Naive thymus-derived CD4-positive, alpha-beta T cell (primary cell): Measurements from ENCODE around the gene WDR48. TPM values are rescaled to one million over a fixed set of nuclear protein-coding genes. Genes with fewer than 3 reads are reported as not detected.

ENCODE experiments used
- ATAC-seq: fragments of 150-1000 bp; cut with Tn5 transposase; 2 replicates; pipeline ENCODE4 v1.10.0; 2021; ENCODE audit warnings: mild to moderate bottlenecking, moderate library complexity
- CTCF ChIA-PET: fragments of 350-600 bp; sonication (Branson Sonifier 250); formaldehyde crosslinking; loops from one replicate; lab custom pipeline; 2021; ENCODE audit warnings: antibody characterized with exemption; lab: Charles Lee
- POLR2A ChIA-PET: fragments of 350-600 bp; sonication (Branson Sonifier 250); formaldehyde crosslinking; loops from one replicate; lab custom pipeline; 2021; ENCODE audit warnings: antibody characterized with exemption, inconsistent platforms; lab: Charles Lee
- DNase-seq, 9 donors: peaks; one replicate each; pipeline versions ENCODE4 v3.0.0 to v3.0.0-alpha.2; 2020 to 2022; ENCODE audit warnings: mixed read lengths in 1 of 9
- H3K27ac ChIP-seq: one replicate; pipeline ENCODE4 v1.7.0; 2013; ENCODE audit warnings: mild to moderate bottlenecking, low read depth, low read length, moderate library complexity
- H3K27me3 ChIP-seq, 2 donors: one replicate each; pipeline ENCODE4 v1.7.0; 2013; ENCODE audit warnings: low read length in 2 of 2, mild to moderate bottlenecking in 2 of 2, moderate library complexity in 2 of 2; ENCODE audit not compliant: control insufficient read depth in 2 of 2, insufficient read depth in 2 of 2
- H3K36me3 ChIP-seq, 3 experiments: 1 replicate in 2 of 3; 2 replicates in 1 of 3; pipeline ENCODE4 v1.7.0; 2013; ENCODE audit warnings: low read length in 3 of 3, mild to moderate bottlenecking in 3 of 3, moderate library complexity in 1 of 3; ENCODE audit not compliant: insufficient read depth in 3 of 3, control insufficient read depth in 2 of 3
- H3K4me1 ChIP-seq, 2 donors: one replicate each; pipeline ENCODE4 v1.7.0; 2013; ENCODE audit warnings: low read length in 2 of 2, mild to moderate bottlenecking in 2 of 2, moderate library complexity in 1 of 2; ENCODE audit not compliant: control insufficient read depth in 2 of 2, insufficient read depth in 2 of 2
- H3K4me3 ChIP-seq: 2 replicates; pipeline ENCODE4 v1.7.0; 2013; ENCODE audit warnings: mild to moderate bottlenecking, low read length
- H3K9me3 ChIP-seq, 3 experiments: 1 replicate in 2 of 3; 2 replicates in 1 of 3; pipeline ENCODE4 v1.7.0; 2013; ENCODE audit warnings: low read length in 3 of 3; ENCODE audit not compliant: control insufficient read depth in 2 of 3
- H3K27ac Mint-ChIP-seq, 9 donors: one replicate each; pipeline ENCODE4 v1.8.0; 2020 to 2022; ENCODE audit warnings: mixed read lengths in 9 of 9, mild to moderate bottlenecking in 8 of 9, moderate library complexity in 5 of 9, inconsistent platforms in 2 of 9
- H3K27me3 Mint-ChIP-seq, 5 donors: one replicate each; pipeline ENCODE4 v1.8.0; 2021 to 2022; ENCODE audit warnings: mixed read lengths in 5 of 5, mild to moderate bottlenecking in 1 of 5
- H3K36me3 Mint-ChIP-seq, 5 donors: one replicate each; pipeline ENCODE4 v1.8.0; 2020 to 2022; ENCODE audit warnings: mixed read lengths in 5 of 5, mild to moderate bottlenecking in 3 of 5, inconsistent platforms in 1 of 5
- H3K4me1 Mint-ChIP-seq, 7 donors: one replicate each; pipeline ENCODE4 v1.8.0; 2020 to 2022; ENCODE audit warnings: mixed read lengths in 7 of 7, mild to moderate bottlenecking in 3 of 7, inconsistent platforms in 1 of 7
- H3K4me3 Mint-ChIP-seq, 10 donors: one replicate each; pipeline ENCODE4 v1.8.0; 2020 to 2022; ENCODE audit warnings: mild to moderate bottlenecking in 10 of 10, mixed read lengths in 10 of 10, moderate library complexity in 6 of 10, inconsistent platforms in 2 of 10
- H3K9me3 Mint-ChIP-seq, 11 donors: one replicate each; pipeline ENCODE4 v1.8.0; 2020 to 2022; ENCODE audit warnings: mixed read lengths in 11 of 11, mild to moderate bottlenecking in 4 of 11, inconsistent platforms in 1 of 11, moderate library complexity in 1 of 11
- intact Hi-C, 2 donors: fragments of 100-400 bp; cut with micrococcal nuclease; formaldehyde crosslinking; loops; one replicate each; pipeline ENCODE4 v1.15.1; 2023
- polyA plus RNA-seq, 2 donors: library from polyadenylated mRNA; unstranded; fragments of 300-500 nt; fragmentation: Illumina TruSeq; gene quantifications; one replicate each; pipeline ENCODE4 v1.2.3, GENCODE V29; 2021
- total RNA-seq, 6 experiments: library from RNA in 5 of 6; stranded (reverse) in 5 of 6; gene quantifications; 1 replicate in 5 of 6; 2 replicates in 1 of 6; pipeline ENCODE4 v1.2.3 and lab custom pipeline; 2021 to 2026

WDR48 gene
- total and polyA plus RNA-seq, 7 experiments from 2014 or later: 37.5 to 97.7 (median 61.7) TPM

- Histone ChIP-seq H3K27ac (no peak overlapping the region), H3K4me1 (no peaks in the 10 kb centered on the region), H3K4me3 (no peak overlapping the region), H3K9me3 (no peaks in the 10 kb centered on the region), H3K27me3 (no peaks in the 10 kb centered on the region), H3K36me3 (peaks cover 6 to 86% (median 10%) of the 10 kb centered on the region in 3 experiments)
- no peaks in the 10 kb centered on the region for H3K27me3 Mint-ChIP-seq
- peaks cover 4 to 18% (median 11%) of the 10 kb centered on the region in 5 donors for H3K36me3 Mint-ChIP-seq
- no peak for DNase-seq
- H3K4me1 Mint-ChIP-seq: peaks cover 0 to 9% (median 6%) of the 10 kb centered on the region in 7 donors
- ChIA-PET CTCF (interaction anchor here (2.3 kb wide), 1 partner anchor 195 kb away, joined by 10 read pairs; no protein-coding TSS in a partner anchor), POLR2A (no interaction called here)
- no peak for ATAC-seq
- intact Hi-C loops: no loop called here
- H3K4me3 Mint-ChIP-seq: no peak overlapping the region
- no peaks in the 10 kb centered on the region for H3K9me3 Mint-ChIP-seq
- H3K27ac Mint-ChIP-seq: peak overlapping the region in 6 of 9 donors; percentile 24 to 75 (median 44)
These were observed 45.0 kb downstream of the WDR48 start for GRCh38 chr3:39096775-39097174.

GRCh38 chr3:39097716-39098472 is 46.1 kb downstream of the WDR48 start:
- H3K4me3 Mint-ChIP-seq: no peak overlapping the region
- H3K27ac Mint-ChIP-seq: peak overlapping the region in 5 of 9 donors; percentile 19 to 73 (median 60)
- DNase-seq (no peak), ATAC-seq (no peak)
- H3K36me3 Mint-ChIP-seq: peaks cover 4 to 14% (median 8%) of the 10 kb centered on the region in 5 donors
- H3K4me1 Mint-ChIP-seq: peaks cover 6 to 18% (median 13%) of the 10 kb centered on the region in 7 donors
- CTCF ChIA-PET: interaction anchor here (2.3 kb wide), 1 partner anchor 194 kb away, joined by 10 read pairs; no protein-coding TSS in a partner anchor
- POLR2A ChIA-PET: no interaction called here
- no peaks in the 10 kb centered on the region for H3K27me3 ChIP-seq
- H3K9me3 Mint-ChIP-seq: no peaks in the 10 kb centered on the region
- H3K4me1 ChIP-seq: no peaks in the 10 kb centered on the region
- no peak overlapping the region for H3K27ac ChIP-seq
- H3K36me3 ChIP-seq: peaks cover 0 to 78% (median 10%) of the 10 kb centered on the region in 3 experiments
- intact Hi-C loops: no loop called here
- no peaks in the 10 kb centered on the region for H3K27me3 Mint-ChIP-seq
- no peaks in the 10 kb centered on the region for H3K9me3 ChIP-seq
- no peak overlapping the region for H3K4me3 ChIP-seq

GRCh38 chr3:39098473-39099000 is 46.7 kb downstream of the WDR48 start:
- no peaks in the 10 kb centered on the region for H3K9me3 ChIP-seq
- intact Hi-C loops: no loop called here
- peaks cover 0 to 72% (median 10%) of the 10 kb centered on the region in 3 experiments for H3K36me3 ChIP-seq
- Mint-ChIP-seq H3K36me3 (peaks cover 4 to 14% (median 8%) of the 10 kb centered on the region in 5 donors), H3K9me3 (no peaks in the 10 kb centered on the region), H3K27me3 (no peaks in the 10 kb centered on the region), H3K27ac (peak overlapping the region in 1 of 9 donors; percentile 52), H3K4me3 (no peak overlapping the region), H3K4me1 (peaks cover 11 to 24% (median 20%) of the 10 kb centered on the region in 7 donors)
- ChIA-PET CTCF (interaction anchor here (2.3 kb wide), 1 partner anchor 193 kb away, joined by 10 read pairs; no protein-coding TSS in a partner anchor), POLR2A (no interaction called here)
- no peak for ATAC-seq
- H3K4me3 ChIP-seq: no peak overlapping the region
- no peak for DNase-seq
- no peaks in the 10 kb centered on the region for H3K27me3 ChIP-seq
- H3K4me1 ChIP-seq: no peaks in the 10 kb centered on the region
- H3K27ac ChIP-seq: no peak overlapping the region

- H3K9me3 Mint-ChIP-seq: no peaks in the 10 kb centered on the region
- ATAC-seq (no peak), DNase-seq (no peak)
- Histone ChIP-seq H3K36me3 (peaks cover 0 to 66% (median 10%) of the 10 kb centered on the region in 3 experiments), H3K4me3 (no peak overlapping the region), H3K27ac (no peak overlapping the region), H3K9me3 (no peaks in the 10 kb centered on the region), H3K27me3 (no peaks in the 10 kb centered on the region), H3K4me1 (no peaks in the 10 kb centered on the region)
- peaks cover 0 to 14% (median under 1%) of the 10 kb centered on the region in 5 donors for H3K36me3 Mint-ChIP-seq
- no peaks in the 10 kb centered on the region for H3K27me3 Mint-ChIP-seq
- CTCF ChIA-PET: no interaction called here
- no peak overlapping the region for H3K4me3 Mint-ChIP-seq
- peaks cover 15 to 30% (median 23%) of the 10 kb centered on the region in 7 donors for H3K4me1 Mint-ChIP-seq
- H3K27ac Mint-ChIP-seq: peak overlapping the region in 2 of 9 donors; percentile 24 to 65
- POLR2A ChIA-PET: no interaction called here
- intact Hi-C loops: no loop called here
These were observed 47.4 kb downstream of the WDR48 start for GRCh38 chr3:39099242-39099641.

- CTCF ChIA-PET: interaction anchor here (1.1 to 1.5 kb wide), 2 partner anchors 8 to 188 kb away, joined by 3 to 8 read pairs; no protein-coding TSS in a partner anchor
- no peaks in the 10 kb centered on the region for H3K27me3 Mint-ChIP-seq
- Histone ChIP-seq H3K27me3 (no peaks in the 10 kb centered on the region), H3K36me3 (peaks cover 0 to 59% (median 7%) of the 10 kb centered on the region in 3 experiments), H3K27ac (no peak overlapping the region), H3K4me1 (no peaks in the 10 kb centered on the region), H3K9me3 (no peaks in the 10 kb centered on the region), H3K4me3 (no peak overlapping the region)
- peaks cover 0 to 9% (median 0%) of the 10 kb centered on the region in 5 donors for H3K36me3 Mint-ChIP-seq
- POLR2A ChIA-PET: no interaction called here
- DNase-seq (no peak), ATAC-seq (no peak)
- H3K4me1 Mint-ChIP-seq: peaks cover 16 to 35% (median 25%) of the 10 kb centered on the region in 7 donors
- H3K4me3 Mint-ChIP-seq: no peak overlapping the region
- H3K9me3 Mint-ChIP-seq: no peaks in the 10 kb centered on the region
- H3K27ac Mint-ChIP-seq: peak overlapping the region in 3 of 9 donors; percentile 22 to 65 (median 24)
- intact Hi-C loops: loop anchor here in 1 of 2 donors (2.0 kb wide), 1 partner anchor 89 kb away; no protein-coding TSS in a partner anchor
These were observed 48.1 kb downstream of the WDR48 start for GRCh38 chr3:39099738-39100499.

- DNase-seq: no peak
- intact Hi-C loops: loop anchor here in 1 of 2 donors (2.0 kb wide), 1 partner anchor 88 kb away; no protein-coding TSS in a partner anchor
- Mint-ChIP-seq H3K9me3 (no peaks in the 10 kb centered on the region), H3K4me3 (no peak overlapping the region), H3K27ac (peak overlapping the region in 1 of 9 donors; percentile 65), H3K36me3 (peaks cover 0 to 5% (median 0%) of the 10 kb centered on the region in 5 donors), H3K27me3 (no peaks in the 10 kb centered on the region), H3K4me1 (peaks cover 22 to 41% (median 31%) of the 10 kb centered on the region in 7 donors)
- POLR2A ChIA-PET: no interaction called here
- Histone ChIP-seq H3K27me3 (no peaks in the 10 kb centered on the region), H3K27ac (peak overlapping the region; percentile 30), H3K4me3 (no peak overlapping the region), H3K9me3 (no peaks in the 10 kb centered on the region), H3K4me1 (no peaks in the 10 kb centered on the region), H3K36me3 (peaks cover 0 to 54% (median 6%) of the 10 kb centered on the region in 3 experiments)
- ATAC-seq: no peak
- CTCF ChIA-PET: interaction anchor here (1.0 to 1.5 kb wide), 3 partner anchors 8 to 188 kb away, joined by 3 to 8 read pairs (median 3); no protein-coding TSS in a partner anchor
These were observed 48.7 kb downstream of the WDR48 start for GRCh38 chr3:39100500-39100886.
